Fibroblast of villous mesenchyme (primary cell): Measurements from ENCODE around the gene TUBGCP6. TPM values are rescaled to one million over a fixed set of nuclear protein-coding genes. Genes with fewer than 3 reads are reported as not detected.
A peak's percentile ranks its signal among the peaks of the same experiment; 100 is the strongest.

Source experiments
- DNase-seq: peaks from one replicate; pipeline ENCODE4 v3.0.0-alpha.2; 2010; ENCODE audit warnings: low read depth
- H3K4me3 ChIP-seq: 2 replicates; pipeline ENCODE4 v1.5.1; 2011; ENCODE audit warnings: low read depth, mild to moderate bottlenecking, low read length
- total RNA-seq: library from RNA; depleted of rRNA; stranded (reverse); fragments of >200 nt; gene quantifications from 2 replicates; pipeline ENCODE4 v1.2.3, GENCODE V29; 2012
- TF ChIP-seq, protein P1 (sequence below): IDR thresholded peaks from 2 replicates; pipeline ENCODE4 v1.5.1; 2012; ENCODE audit warnings: low read depth, mild to moderate bottlenecking, low read length; ENCODE audit not compliant: insufficient read depth

Gene TUBGCP6
- total RNA-seq, 1 donor: 32.4 TPM

DNA sequence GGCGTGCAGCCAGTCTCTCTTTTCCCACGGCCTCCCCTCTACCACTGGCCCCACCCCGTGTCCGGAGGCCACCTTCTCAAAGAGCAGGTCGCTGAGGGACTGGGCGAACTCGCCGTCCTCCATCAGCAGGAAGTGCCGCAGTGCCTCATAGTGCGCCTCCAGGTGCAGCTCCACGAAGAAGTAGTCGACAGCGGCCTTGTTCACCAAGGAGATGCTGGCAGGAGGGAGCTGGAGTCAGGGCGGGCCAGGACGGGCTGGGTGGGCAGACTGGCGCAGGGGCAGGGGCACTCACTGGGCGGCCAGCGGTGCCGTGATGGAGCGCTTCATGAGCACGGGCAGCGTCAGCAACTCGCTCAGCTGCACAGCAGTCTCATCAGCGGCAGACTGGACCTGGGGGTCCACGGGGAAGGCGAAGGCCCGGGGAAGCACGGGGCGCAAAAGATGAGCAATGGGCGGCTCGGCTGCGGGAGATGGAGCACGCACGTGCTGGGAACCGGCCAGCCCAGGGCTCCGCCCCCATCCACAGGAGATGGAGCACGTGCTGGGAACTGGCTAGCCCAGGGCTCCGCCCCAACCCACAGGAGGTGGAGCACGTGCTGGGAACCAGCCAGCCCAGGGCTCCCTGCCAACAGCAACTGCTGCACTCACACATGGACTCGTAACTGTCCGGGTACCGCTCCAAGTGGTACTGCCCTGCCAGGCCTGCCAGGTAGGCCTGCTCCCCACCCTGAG, 25.7 kb downstream of the TUBGCP6 start:
- H3K4me3 ChIP-seq: no peak overlapping the region
- TF ChIP-seq, protein P1, sequence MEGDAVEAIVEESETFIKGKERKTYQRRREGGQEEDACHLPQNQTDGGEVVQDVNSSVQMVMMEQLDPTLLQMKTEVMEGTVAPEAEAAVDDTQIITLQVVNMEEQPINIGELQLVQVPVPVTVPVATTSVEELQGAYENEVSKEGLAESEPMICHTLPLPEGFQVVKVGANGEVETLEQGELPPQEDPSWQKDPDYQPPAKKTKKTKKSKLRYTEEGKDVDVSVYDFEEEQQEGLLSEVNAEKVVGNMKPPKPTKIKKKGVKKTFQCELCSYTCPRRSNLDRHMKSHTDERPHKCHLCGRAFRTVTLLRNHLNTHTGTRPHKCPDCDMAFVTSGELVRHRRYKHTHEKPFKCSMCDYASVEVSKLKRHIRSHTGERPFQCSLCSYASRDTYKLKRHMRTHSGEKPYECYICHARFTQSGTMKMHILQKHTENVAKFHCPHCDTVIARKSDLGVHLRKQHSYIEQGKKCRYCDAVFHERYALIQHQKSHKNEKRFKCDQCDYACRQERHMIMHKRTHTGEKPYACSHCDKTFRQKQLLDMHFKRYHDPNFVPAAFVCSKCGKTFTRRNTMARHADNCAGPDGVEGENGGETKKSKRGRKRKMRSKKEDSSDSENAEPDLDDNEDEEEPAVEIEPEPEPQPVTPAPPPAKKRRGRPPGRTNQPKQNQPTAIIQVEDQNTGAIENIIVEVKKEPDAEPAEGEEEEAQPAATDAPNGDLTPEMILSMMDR: no peak
- DNase-seq: peak; percentile 81

DNA sequence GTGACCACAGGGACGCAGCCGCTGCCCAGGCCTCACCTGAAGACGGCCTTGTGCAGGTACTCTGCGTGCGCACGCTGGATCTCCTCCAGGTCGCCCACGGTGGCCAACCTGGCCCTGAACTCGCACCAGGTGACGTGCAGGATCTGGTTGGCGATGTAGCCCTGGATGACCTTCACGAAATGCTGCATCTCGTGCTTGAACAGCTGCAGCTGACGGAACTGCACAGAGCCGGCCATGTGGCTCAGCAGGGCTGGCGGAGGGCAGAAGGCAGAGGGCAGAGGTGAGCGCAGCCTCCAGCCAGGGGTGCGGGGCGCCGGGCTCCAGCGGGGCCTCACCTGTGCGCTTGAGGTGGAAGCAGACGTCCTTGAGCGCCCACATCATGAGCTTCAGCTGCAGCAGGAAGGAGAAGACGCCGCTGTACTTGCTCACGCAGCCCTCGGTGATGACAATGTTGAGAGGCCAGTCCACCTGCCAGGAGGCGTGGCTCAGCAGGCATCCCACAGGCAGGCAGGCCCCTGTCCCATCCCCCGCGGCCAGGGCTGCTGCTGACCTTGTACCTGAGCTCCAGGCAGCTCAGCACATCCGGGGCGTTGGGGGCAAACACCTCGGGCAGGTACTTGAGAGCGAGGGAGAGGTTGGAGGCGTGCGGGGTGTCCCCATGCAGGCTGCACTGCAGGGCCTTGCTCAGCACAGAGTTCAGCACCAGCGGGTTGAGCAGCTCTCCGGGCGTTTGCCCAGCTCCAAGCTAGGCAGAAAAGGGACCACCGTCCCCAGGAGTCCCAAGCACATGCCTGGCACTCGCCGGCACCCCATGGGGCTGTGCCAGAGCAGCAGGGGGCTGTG, 26.4 kb downstream of the TUBGCP6 start:
- H3K4me3 ChIP-seq: no peak overlapping the region
- no peak for DNase-seq
- TF ChIP-seq, protein P1: no peak

DNA sequence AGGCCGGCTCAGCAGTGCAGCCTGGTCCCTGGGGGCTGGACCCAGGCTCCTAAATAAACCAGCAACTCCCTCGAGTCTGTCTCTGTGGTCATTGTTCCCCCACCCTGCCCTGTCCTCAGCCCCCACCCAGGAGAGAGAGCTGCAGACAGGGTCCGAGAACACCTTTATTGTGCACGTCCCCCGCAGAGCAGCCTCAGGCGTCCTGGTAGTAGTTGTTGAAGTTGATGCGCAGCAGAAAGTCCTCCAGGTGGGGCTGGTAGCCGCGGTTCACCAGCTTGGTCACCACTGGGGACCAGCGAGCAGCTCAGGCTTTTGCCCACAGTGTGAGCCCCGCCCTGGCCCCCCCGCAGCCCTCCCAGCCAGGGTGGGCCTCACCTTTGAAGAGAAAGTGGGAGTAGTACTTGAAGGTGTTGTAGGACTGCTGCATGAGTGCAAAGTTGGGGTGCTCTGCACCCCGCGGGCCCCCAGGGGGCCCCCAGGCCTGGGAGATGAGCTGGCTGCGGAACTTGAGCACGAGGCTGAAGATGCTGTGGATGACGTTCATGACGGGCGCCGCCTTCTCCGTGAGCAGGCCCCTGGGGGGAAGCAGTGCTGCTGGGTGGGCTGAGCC, 27.2 kb downstream of the TUBGCP6 start:
- no peak for DNase-seq
- TF ChIP-seq, protein P1: no peak
- H3K4me3 ChIP-seq: no peak overlapping the region

DNA sequence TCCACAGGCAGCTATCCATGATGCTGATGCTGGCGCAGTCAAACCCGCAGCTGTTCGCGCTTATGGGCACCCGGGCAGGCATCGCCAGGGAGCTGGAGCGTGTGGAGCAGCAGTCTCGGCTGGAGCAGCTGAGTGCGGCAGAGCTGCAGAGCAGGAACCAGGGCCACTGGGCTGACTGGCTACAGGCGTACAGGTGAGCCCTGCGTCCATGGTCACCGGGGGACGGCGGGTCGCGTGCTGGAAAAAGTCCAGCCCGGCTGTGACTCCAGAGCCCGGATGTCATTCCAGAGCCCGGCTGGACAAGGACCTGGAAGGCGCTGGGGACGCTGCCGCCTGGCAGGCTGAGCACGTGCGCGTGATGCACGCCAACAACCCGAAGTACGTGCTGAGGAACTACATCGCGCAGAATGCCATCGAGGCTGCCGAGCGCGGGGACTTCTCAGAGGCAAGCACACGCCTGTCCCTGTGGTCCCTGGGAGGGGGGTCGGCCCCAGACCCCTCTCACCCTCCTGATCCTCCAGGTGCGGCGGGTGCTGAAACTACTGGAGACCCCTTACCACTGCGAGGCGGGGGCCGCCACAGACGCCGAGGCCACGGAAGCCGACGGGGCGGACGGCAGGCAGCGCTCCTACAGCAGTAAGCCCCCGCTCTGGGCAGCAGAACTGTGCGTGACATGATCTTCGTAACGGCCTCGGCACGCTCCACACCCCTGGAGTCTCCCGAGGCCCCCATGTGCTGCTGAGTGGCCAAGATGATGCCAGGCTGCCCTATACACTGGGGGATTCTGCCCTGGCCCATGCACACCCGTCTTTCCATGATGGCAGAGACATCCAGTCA, 27.9 kb downstream of the TUBGCP6 start:
- TF ChIP-seq, protein P1: no peak
- DNase-seq: no peak

DNA sequence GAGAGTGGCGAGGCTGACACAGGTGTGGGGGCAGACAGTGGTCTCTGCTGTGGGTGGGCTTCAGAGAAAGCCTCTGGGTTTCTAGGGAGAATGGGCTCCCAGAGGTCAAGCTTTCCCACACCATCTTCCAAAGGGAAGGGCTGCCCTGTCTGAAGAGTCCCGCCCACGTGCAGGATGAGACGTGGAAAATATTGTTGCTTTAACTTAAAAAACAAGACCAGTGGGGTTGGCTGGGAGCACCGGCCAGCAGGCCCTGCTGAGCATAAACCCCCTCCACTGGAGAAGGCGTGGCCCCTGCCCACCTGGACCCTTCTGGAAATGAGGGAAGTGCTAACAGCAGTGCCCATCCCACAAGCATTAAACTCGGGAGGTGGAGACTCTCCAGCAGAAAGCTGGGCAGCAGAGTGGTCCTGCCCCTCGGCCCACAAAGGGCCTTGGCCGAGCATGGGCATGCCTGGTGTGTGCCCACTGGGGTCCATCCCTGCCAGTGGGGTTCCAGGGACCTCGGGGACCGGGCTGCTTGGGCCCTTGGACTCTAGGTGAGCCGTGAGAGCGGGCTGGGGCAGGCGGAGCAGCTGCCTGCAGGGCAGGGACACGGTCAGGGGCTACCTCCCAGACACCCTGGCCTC, 28.7 kb downstream of the TUBGCP6 start:
- TF ChIP-seq, protein P1: no peak
- DNase-seq: no peak
- no peak overlapping the region for H3K4me3 ChIP-seq

More for the DNA sequence above, 27.9 kb downstream of the TUBGCP6 start:
- no peak overlapping the region for H3K4me3 ChIP-seq
